GM18858 (cell line): ENCODE measurements around the gene HBE1.
"Not testable (repeated sequence)": the region's sequence is repeated elsewhere in the genome, so short reads cannot be mapped to it uniquely, and the experiment has no call there.

Experiments
- ATAC-seq: cut with Tn5 transposase; IDR thresholded peaks from one replicate; pipeline ENCODE4 v1.9.1; 2021; ENCODE audit not compliant: unreplicated experiment

HBE1 gene

DNA sequence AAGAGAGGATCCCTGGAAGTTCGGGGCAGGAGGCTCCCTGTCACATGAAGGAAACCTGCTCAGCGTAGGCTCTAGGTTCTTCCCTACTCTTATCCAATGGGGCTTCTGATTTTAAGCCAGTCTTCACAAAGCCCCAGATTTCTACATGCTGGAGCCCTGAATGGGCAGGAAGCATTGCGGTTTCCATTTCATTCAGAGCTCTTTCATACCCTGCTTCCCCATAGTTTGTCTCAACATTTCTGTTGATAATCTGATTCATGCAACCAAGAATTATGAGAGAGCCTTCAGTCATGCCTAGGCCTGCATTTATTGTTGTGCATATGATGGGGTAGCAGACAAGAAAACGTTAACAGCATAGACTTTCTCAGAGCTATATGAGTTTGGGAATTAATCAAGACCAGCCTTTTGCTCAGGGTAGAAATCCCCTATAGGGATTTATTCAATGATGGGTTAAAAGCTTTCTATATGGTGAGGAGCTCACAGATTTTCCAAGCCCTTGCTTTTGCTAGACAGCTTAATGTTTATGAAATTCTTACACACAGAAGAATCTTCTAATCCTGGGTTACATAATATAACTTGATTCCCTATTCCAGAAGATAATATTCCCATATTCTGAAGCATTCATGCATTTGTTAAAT, 16.1 kb upstream of the HBE1 start:
- ATAC-seq, result no peak

DNA sequence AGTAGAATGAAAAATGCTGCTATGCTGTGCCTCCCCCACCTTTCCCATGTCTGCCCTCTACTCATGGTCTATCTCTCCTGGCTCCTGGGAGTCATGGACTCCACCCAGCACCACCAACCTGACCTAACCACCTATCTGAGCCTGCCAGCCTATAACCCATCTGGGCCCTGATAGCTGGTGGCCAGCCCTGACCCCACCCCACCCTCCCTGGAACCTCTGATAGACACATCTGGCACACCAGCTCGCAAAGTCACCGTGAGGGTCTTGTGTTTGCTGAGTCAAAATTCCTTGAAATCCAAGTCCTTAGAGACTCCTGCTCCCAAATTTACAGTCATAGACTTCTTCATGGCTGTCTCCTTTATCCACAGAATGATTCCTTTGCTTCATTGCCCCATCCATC, 14.9 kb upstream of the HBE1 start:
- no peak for ATAC-seq

DNA sequence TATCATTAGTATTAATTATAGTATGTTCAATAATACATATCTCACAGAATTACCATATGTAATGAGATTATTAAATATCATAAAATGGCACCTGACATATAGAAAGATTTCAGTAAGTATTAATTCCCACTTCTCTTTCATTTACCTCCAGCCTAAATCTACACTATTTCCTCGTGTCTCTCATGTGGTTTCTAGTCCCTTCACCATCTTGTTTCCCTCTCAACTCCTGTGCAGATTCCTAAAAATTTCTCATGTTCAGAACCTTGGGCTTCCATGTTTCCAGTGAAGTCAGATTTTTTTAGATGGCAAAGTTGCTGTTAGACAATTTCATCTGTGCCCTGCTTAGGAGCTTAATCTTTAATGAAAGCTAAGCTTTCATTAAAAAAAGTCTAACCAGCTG, 14.1 kb upstream of the HBE1 start:
- no peak for ATAC-seq

DNA sequence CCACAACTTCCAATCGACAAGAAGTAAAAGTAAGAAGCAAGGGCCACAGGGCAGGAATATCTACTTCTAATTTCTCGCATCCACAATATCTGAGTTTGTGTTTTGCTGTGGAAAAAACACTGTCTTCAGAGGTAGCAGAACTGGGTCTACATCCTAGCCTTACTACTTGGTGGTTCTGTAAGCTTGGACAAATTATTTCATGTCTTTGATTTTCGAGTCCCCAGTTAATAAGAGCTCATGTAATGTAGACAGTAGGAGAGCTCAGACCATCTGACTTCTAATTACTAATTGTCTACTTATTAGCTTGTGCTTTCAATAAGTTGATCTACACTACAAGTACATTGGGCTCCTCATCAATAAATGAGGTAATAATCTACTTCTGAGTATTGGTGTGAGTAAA, 13.3 kb upstream of the HBE1 start:
- ATAC-seq, result no peak

DNA sequence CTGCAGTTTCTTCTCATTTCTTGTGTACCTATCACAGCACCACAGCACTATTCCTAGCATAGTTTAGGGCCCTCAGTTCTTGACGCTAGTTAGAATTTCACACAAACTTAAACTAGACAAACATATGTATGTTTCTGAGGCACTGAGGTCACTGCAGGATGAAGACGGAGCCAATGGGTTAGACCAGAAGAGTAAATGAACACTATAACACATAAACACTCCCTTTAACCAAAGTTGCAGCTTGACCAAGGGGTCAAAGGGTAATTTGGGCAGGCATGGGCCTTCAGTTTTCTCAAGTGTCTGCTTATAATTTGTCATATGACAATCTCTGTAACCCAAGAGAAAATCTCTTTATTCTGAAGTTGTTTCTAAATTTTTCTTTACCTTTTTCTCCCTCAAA, 12.9 kb upstream of the HBE1 start:
- ATAC-seq, result no peak

DNA sequence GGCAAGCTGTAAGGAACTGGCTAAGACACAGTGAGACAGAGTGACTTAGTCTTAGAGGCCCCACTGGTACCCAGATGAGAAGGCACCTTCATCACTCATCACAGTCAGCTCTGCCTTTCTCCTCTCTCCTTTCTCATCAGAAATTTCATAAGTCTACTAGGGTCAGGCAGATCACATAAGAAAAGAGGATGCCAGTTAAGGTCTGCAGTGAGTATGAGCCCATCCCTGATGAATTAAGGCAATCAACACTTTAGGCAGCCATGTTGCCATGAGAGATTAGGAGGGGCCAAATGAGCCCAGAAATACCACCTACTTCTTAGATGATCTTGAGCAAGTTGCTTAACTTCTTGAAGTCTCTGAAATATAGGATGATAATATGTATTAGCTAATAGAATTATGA, 11.9 kb upstream of the HBE1 start:
- no peak for ATAC-seq

DNA sequence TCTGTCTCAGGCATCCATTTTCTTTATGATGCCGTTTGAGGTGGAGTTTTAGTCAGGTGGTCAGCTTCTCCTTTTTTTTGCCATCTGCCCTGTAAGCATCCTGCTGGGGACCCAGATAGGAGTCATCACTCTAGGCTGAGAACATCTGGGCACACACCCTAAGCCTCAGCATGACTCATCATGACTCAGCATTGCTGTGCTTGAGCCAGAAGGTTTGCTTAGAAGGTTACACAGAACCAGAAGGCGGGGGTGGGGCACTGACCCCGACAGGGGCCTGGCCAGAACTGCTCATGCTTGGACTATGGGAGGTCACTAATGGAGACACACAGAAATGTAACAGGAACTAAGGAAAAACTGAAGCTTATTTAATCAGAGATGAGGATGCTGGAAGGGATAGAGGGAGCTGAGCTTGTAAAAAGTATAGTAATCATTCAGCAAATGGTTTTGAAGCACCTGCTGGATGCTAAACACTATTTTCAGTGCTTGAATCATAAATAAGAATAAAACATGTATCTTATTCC, 10.9 kb upstream of the HBE1 start:
- ATAC-seq, result peak; percentile 87

DNA sequence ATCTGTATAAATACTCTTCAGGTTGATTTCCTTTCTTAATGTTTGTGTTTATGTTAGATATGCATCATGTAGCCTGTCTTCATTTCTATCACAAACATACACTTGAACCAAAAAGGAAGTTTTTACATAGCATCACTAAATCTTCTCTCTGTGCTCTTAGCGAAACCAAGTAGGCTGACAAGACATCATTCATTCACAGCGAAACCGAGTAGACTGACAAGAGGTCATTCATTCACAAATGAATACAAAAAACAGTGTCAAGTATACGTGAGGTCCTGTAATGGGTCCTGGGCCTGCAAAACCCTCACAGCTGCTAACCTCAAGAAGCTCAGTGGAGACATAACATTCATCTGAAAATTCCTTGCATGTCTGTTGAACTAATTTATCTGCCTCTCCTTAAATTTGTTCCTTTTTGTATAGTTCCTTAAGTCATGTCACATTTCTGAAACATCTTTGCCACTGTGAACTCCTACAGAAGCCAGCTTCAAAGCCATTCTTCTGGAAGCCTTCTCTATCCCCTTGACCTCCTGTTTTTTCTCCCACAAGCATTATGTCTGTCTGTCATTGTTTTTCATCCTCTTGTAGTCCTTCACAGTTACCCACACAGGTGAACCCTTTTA, 9.8 kb upstream of the HBE1 start:
- no peak for ATAC-seq

DNA sequence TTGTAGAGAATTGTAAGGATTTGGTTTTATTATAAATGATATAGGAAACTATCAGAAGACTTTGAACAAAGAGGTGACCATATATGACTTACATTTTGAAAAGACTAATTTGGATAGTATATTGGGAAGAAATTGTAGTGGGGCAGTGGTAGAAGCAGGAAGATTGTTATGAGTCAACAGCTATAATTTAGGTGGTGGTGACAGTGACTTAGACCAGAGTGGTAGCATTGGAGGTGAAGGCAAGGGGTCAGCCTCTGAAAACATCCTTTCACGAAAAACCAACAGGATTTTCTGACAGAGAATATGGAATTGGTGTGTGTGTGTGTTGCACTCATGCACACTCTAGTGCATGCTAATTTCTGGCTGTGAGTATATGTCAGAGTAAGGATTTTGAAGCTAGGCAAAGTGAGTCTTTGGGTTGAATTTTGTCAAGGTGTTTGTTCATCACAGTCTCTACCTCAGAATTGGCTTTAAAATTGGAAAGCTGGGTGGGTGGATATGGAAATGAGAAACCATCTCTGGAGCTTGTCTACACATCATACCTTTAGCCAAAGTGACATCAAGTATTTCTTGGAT, 8.2 kb upstream of the HBE1 start:
- no peak for ATAC-seq

DNA sequence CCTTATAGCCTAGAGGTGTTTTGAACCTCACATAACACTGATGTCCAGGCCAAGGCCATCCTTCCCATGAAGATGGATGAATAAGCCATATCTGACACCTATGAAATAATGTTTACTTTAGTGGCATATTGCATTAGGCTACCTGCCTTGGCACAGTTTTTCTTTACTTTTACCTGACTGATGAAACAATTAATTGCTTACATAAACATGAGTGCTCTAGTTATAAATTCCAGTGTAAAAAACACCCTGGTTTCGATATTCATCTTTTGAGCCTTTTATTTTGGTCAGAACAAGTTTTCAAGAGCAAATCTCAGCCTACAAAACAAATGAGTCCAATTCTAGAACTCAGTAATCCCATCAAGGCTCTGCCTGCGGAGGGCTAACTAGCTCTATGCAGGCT, 7.0 kb upstream of the HBE1 start:
- ATAC-seq, result no peak

DNA sequence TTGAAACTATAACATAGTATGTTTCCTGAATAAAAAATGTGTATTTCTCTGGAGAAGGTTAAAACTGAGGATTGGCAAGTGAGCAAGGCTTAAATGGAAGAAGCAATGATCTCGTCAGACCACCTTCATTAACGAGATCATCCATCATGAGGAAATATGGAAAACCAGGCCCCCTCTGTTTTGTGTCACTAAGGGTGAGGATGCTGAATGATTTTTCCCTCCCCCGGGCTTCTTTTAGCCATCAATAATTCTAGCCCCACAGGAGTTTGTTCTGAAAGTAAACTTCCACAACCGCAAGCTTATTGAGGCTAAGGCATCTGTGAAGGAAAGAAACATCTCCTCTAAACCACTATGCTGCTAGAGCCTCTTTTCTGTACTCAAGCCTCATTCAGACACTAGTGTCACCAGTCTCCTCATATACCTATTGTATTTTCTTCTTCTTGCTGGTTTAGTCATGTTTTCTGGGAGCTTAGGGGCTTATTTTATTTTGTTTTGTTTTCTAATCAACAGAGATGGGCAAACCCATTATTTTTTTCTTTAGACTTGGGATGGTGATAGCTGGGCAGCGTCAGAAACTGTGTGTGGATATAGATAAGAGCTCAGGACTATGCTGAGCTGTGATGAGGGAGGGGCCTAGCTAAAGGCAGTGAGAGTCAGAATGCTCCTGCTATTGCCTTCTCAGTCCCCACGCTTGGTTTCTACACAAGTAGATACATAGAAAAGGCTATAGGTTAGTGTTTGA, 5.8 kb upstream of the HBE1 start:
- no peak for ATAC-seq

DNA sequence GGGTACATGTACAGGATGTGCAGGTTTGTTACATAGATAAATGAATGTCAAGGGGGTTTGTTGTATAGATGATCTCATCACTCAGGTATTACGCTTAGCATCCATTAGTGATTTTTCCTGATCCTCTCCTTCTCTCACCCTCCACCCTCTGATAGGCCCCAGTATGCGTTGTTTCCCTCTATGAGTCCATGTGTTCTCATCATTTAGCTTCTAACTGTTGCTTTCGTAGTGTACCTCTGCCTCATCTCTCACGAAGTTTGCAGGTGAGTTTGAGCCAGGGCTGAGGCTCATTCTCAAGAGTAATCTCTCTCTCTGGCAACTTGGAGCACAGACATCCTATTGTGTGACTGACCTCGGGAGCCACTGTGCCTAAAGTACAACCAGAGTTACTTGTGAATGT, 4.7 kb upstream of the HBE1 start:
- ATAC-seq, result no peak

DNA sequence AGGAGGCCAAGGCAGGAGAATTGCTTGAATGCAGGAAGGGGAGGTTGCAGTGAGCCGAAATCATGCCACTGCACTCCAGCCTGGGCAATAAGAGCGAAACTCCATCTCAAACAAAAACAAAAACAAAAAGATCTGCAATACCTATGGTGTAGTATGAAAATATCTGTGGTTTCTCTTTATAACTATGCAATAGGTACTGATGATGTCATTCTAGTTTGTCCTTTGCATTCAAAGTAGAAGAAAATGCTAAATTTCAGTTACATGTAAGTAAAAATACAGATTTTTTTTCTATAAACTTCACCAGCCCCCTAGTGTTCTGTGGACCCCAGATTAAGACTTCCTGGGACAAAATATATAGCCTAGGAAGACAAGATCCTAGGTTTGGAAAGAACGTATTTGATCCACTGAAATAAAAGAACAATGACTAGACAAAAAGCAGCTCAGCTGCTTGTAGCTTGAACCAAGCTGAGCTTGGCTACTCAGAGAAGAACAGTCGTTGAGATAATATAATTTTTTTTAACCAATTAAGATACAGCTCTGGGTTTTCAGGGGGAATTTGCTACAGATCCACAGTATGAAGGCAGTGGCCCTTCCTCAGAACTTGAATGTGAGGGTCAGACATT, 2.8 kb upstream of the HBE1 start:
- no peak for ATAC-seq

DNA sequence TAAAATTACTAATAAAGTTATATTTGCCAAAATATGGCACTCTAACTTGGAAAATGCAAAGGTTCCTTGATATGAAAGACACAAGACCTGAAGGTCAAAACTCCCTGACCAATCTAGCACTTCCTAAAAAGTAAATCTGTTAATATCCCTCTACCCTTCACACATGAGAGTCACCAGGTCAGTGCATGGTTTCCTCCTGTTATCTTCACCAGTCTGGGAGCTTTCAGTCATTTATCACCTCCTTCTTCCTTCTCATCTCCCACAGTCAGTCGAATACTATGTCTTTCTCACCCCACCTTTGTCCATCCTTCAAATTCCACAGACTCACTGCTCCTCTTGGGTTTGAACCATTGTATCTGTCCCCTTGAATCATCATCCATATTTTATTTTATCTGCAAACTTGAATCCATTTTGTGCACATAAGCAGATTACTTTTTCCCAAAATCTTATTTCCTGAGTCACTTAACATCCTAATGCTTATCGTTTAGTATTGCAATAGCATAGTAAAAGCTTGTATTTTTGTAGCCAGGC, 2.6 kb downstream of the HBE1 start:
- ATAC-seq, result no peak

DNA sequence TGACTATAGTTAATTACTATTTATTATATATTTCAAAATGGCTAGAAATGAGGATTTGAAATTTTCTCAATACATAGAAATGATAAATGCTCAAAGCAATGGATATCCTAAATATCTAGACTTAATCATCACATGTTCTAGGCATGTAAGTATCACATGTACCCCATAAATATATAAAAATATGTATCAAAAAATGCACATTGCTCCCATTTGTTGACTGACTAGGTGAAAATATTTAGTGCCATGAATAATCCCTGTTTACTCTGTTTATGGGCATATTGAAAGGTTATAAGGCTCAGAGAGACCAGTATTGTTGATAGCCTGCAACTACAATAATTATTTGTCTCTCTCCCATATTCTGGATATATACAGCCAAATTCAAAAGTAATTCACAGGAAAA, 3.1 kb downstream of the HBE1 start:
- no peak for ATAC-seq

DNA sequence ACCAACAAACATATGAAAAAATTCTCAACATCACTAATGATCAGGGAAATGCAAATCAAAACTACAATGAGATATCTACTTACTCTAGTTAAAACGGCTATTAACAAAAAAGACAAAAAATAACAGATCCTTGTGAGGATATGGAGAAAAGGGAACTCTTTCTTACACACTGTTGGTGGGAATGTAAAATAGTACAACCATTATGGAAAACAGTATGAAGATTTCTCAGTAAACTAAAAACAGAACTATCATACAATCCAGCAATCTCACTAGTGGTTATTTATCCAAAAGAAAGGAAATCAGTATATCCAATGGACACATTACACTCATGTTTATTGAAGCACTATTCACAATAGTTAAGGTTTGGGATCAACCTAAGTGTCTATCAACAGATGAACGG, 3.9 kb downstream of the HBE1 start:
- no peak for ATAC-seq

DNA sequence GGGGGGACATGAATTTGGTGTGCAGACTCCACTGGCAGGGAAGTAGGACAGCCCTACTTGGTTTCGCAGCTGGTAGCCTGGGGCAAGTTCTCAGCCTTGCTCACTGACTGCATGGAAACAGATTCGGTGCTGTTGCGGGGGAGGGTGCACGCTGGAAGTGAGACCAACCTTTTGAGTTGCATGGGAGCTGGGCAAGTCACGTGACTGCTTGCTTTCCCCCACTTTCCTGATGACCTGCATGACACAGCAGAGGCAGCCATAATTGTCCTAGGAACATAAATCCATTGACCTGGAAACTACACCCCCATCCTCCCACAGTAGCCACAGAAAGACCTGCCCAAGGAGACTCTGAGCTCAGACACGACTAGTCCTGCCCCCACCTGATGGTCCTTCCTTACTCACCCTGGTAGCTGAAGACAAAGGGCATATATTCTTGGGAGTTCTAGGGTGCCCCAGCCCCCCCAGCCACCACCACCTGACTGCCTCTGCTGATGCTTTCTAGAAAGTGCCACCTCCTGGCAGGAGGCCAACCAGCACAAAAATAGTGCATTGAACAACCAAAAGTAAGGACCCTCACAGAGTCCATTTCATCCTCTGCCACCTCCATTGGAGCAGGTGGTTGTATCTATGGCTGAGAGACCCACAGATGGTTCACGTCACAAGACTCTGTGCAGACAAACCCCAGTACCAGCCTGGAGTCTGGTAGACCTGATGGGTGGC, 11.0 kb downstream of the HBE1 start:
- no peak for ATAC-seq

DNA sequence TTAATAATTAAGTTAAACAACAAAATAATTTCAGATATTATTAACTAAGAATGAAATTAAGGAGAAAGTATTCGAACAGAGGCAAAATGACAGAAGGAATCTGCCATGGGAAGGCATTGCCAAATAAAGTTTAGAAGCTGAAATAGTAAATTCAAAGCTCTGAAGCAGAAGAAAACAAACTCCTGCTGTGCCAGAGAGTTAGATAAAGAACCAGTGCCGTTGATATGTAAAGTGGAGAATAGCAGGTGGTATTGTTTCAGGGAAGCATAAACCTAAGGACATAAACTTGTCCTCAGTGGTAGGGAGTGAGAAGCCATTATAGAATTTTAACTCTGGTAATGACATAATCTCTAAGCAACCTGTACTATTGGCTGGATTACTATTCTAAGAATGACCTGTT, 12.4 kb downstream of the HBE1 start:
- ATAC-seq, result no peak

DNA sequence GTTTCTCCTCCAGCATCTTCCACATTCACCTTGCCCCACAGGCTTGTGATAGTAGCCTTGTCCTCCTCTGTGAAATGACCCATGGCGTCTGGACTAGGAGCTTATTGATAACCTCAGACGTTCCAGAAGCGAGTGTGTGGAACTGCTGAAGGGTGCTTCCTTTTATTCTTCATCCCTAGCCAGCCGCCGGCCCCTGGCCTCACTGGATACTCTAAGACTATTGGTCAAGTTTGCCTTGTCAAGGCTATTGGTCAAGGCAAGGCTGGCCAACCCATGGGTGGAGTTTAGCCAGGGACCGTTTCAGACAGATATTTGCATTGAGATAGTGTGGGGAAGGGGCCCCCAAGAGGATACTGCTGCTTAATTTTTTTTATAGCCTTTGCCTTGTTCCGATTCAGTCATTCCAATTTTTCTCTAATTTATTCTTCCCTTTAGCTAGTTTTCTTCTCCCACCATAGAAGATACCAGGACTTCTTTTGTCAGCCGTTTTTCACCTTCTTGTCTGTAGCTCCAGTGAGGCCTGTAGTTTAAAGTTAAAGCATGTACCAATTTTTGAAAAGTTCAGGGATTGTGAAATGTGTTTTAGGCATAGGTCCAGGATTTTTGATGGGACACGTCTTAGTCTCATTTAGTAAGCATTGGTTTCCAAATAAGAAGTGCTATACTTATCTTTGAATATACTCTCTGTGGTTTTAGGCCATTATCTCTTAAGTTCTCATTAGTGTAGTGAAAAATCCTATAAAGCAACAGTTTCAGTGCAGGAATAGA, 14.9 kb downstream of the HBE1 start, which contains the start of gene HBG2:
Gene HBG2, minus strand, starts transcription at position 136 of the 768 bp plus-strand sequence. Its CDS starts 53 bp downstream, at position 83.
- not testable (repeated sequence) for ATAC-seq

DNA sequence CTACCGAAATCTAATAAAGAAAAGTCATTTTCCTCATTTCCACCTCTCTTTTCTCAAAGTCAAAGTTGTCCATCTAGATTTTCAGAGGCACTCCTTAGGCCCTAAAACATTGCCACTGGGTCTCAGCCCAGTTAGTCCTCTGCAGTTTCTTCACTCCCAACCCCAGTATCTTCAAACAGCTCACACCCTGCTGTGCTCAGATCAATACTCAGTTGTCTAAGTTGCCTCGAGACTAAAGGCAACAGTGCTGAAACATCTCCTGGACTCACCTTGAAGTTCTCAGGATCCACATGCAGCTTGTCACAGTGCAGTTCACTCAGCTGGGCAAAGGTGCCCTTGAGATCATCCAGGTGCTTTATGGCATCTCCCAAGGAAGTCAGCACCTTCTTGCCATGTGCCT, 15.7 kb downstream of the HBE1 start:
- not testable (repeated sequence) for ATAC-seq
